ENCODE data around the gene MBD3L1.

GRCh38 chr19:8887364-8887763, 55.2 kb downstream of the MBD3L1 start:
- TF ChIP-seq CTCF (IDR thresholded peaks at IDR 0.05; ENCODE audit: insufficient read depth, low read length) (no peak), GABPA (IDR thresholded peaks at IDR 0.05; ENCODE audit: low read depth) (no peak), POLR2AphosphoS5 (IDR thresholded peaks at IDR 0.05; ENCODE audit: low read depth) (no peak)

All from HL-60 (cell line).